GM19240 (cell line): Measurements from ENCODE around the gene TBC1D22A.

Experiments
- DNase-seq: peaks from one replicate; pipeline ENCODE4 v3.0.0; 2011; ENCODE audit warnings: low spot score; ENCODE audit not compliant: insufficient read length

TBC1D22A gene

DNA sequence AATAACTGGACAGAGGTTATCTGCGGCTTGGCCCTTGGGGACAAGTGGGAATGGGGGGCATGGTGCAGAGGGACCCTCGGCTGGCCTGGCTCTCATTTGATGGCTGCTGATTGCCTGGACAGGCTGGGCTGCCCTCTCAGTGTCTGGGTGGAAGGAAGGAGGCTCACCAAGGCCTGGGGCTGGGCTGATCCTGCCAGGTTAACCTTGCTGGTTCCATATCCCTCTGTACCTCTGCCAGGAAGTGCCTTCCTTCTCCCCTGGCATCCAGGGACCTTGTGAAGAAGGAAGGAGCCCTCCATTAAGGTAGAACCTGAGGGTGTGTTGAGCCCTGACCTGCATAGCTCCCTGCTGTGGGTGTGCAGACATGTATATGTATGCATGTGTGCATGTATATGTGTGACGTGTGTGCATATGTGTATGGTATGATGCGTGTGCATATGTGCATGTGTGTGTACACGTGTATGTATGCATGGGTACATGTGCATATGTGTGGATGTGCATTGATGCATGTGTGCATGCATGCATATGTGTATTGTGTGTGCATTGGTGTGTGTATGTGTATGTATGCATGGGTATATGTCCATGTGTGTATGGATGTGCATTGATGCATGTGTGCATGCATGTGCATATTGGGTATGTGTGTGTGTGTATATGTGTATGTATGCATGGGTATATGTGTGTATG lies 433.9 kb downstream of the TBC1D22A start:
- no peak for DNase-seq

- no peak for DNase-seq
Observed at GRCh38 chr22:47196881-47197772, 434.7 kb downstream of the TBC1D22A start.

DNA sequence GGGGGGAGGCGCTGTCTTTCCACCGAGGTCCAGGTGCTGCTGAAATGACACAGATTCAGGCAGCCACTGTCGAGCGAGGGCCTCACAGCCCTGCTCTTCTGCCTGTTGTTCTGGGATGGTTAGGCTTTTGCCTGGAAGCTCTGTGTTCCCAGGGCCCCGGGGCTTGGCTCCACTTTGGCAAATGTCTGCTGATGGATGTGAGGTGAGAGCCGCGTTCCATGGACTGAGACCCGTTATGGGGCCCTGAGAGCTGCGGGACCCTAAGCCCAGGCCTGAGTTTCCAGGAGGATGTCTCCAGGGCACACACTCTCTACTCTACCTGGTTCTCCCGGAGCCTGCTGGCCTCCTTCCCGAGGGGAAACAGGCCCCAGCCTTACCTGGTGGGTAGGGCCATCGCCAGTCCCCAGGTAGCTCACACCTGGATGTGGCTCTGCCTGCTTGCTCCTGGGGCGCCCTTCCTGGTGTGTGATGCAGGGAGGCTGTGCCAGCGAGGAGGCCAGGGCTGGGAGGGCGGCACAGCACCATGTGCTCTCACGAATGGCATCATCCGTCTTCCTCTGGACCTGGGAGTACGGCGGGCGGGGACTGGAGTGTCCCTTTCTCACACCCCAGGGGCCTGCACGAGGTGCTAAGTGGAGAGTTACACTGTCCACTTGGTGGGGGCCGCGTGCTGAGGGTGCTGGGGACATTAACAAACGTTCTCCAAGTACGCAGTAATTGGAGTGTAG lies 435.5 kb downstream of the TBC1D22A start:
- no peak for DNase-seq

- no peak for DNase-seq
Observed at GRCh38 chr22:47198801-47199251, 436.4 kb downstream of the TBC1D22A start.

GRCh38 chr22:47199261-47199978 lies 437.0 kb downstream of the TBC1D22A start:
- no peak for DNase-seq

- DNase-seq, result no peak
Observed at GRCh38 chr22:47199979-47200272, 437.5 kb downstream of the TBC1D22A start.

DNA sequence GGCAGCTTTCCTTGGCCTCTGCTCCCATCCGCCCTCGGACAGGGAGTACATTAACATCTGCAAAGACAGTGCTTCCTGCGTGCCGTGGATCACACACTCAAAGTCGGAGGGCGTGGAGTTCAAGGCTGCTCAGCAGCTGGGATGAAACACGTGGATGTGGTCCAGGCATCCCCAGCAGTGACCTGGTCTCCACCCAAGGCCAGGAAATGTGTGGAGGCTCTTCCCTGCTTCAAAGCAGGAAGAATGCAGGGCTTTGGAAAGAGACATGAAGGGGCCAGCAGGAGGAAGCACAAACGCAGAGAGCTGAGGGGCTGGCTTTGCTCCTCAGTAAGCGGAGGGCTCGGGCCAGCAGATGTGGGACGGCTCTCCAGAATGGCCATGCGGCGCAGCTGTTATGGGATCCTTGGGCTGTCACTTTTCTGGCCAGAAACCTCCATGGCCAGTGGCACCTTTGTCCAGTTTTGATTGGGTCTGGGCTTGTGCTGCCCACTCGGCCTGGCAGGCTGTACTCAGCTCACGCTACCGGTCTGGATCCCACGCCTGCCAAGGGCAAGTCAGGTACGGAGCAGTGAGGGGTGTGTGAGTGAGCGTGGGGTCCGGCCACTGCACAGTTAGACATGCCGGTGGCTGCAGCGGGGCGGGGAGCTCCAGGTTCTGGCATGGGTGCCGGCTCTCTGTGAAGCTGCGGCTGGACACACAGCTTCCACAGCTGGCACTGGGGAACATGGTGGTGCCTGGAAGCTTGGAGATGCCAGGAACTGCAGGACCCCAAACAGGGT lies 438.0 kb downstream of the TBC1D22A start:
- no peak for DNase-seq

DNA sequence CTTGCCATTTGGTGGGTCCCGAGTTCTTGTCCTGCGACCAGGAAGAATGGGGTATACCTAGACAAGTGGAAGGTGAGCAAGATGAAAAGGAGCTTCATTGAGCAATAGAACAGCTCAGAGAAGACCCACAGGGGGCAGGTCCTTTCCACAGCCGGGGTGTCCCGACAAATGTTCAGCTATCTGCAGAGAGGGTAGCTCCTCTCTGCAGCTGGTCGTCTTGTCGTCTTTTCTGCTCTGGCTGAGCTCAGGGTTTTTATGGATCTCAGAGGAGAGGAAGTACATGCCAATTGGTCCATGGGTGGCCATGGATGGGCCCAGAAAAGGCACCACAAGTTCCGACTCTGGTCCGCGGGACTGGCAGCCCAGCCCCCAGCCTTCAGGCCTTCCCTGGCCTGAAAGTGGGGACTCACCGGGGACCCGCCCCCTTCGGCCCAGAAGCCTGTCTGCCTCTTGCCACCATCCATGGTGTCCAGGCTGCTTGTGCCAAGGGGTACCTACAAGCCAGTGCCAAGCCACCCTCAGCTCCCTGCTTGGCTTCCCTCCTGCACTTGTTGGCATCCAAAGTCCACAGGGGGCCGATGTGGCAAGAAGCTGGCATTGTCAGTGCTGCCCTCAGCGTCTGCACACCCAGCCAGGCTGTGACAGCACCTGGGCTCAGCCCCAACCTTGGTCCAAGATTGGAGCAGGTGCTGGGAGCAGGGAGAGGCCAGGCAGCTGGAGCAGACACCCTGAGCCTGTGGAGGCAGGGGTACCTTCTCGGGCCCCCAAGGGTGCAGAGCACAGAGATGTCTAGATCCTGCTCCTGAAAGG lies 438.9 kb downstream of the TBC1D22A start:
- DNase-seq, result no peak

- no peak for DNase-seq
Observed at GRCh38 chr22:47201996-47202818, 439.8 kb downstream of the TBC1D22A start.

DNA sequence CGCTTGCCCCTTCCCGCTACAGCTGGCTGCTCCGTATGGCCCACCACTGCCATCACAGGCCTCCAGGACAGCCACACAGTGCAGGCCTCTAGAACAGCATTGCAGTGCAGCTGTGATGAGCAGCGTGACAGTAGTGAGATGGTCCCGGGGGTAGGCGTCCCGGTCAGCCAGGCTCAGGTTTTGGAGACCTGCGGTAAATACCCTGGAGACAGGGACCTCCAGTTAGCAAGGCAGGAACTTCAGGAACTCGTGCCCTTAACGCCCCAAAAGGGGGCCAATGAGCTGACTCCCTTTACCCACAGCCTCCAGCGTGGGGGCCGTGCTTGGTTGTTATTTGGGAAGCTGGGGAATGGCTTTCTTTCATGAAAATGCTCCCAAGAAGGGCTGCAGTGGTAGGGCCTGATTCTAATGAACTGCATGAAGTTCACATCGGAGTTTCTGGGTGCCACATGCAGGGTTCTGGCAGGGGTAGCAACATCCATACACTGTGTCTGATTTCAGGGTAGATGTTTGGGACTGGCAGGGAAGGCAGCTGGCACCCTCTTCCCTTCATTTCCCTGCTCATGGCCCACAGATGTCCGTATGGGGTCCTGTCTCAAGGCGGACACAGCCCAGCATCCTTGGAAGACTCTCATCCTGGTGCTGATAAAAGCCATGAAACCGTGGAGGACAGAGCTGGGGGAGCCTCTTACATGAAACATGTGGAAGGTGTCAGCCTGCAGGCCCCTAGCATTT lies 440.5 kb downstream of the TBC1D22A start:
- DNase-seq, result no peak

DNA sequence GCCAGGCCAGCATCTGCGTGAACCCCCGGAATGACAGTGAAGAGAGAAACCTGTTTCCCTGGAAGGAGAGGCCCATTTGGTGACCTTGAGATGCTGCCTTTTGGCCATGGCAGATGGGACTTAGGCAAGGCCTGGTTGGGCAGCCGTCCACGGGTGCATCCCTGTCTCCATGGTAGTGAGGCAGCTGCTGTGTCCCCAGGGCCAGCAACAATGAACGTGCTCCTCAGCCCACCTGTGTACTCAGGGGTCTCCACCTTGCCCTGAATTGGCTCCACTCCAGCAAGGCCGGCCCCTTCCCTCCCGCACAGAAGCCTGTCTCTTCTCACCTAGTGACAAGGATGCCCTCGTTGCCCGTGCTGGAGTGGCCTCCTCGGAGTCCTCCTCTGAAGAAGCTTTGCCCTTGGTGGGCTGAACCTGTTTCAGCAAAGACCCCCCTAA lies 441.1 kb downstream of the TBC1D22A start:
- DNase-seq, result no peak

DNA sequence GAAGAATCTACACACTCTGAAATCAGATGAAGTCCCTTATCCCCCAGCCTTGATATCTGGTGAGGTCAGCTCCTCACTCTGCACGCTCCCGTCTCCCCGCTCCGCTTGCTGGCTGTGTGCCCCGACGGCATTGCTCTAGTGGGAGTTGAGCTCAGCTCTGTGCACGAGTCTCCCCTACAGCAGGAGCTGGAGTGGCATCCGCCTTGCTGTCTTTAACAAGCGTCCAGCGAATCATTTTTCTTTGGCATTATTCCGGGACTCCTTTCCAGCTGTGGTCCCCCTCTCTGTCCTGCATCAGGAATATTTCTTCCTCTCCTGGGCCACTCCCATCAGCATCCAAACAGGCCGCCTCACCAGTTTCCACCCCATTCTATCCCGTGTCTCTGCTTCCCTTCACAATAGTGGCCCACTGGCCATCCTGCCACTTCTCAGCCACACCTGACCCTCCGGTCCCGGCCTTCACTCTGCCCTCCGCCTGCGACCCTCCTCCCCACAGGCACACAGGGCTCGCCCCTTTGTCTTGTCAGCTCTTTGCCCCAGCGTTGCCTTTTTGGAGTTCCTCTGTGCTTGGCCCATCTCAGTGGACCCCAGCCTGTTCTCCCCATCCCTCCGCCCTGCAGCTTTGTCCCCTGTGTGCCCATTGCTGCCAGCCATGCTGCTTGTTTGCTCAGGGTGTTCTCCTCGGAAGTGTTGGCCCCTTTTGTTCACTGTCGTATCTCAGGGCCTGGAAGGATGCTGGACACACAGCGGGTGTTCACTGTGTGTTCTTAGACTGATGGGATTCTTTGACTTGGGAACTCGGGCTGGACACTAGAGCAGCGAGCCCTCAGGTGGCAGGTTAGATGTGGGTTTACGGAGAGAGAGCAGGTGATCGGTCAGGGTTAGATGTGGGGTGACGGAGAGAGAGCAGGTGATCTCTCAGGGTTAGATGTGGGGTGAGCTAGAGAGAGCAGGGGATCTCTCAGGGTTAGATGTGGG lies 441.8 kb downstream of the TBC1D22A start:
- DNase-seq, result no peak

GRCh38 chr22:47205081-47205491 lies 442.6 kb downstream of the TBC1D22A start:
- DNase-seq, result no peak

- DNase-seq, result no peak
Observed at GRCh38 chr22:47205554-47205953, 443.1 kb downstream of the TBC1D22A start.

- no peak for DNase-seq
Observed at GRCh38 chr22:47206164-47206563, 443.7 kb downstream of the TBC1D22A start.

DNA sequence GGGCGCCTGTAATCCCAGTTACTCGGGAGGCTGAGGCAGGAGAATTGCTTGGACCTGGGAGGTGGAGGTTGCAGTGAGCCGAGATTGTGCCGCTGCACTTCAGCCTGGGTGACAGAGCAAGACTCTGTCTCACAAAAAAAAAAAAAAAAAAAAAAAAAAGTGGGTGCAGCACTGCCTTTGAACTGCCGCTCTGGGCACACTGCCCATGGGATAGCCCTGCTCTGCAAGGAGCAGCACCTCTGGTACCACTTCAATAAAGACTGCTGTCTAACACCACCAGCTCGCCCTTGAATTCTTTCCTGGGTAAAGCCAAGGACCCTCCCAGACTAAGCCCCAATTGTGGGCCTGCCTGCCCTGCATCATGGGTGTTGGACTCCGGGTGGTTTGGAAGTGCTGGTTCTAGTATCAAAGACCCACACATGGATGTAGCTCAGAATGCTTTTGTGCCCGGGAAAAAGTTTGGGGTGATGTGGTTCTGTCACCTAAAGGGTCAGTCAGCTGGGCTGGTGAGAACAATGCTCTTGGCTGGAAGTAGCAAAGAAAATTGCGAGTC lies 444.3 kb downstream of the TBC1D22A start:
- no peak for DNase-seq

- no peak for DNase-seq
Observed at GRCh38 chr22:47207387-47207786, 444.9 kb downstream of the TBC1D22A start.
